Measurements from ENCODE around the gene LHPP.

DNA sequence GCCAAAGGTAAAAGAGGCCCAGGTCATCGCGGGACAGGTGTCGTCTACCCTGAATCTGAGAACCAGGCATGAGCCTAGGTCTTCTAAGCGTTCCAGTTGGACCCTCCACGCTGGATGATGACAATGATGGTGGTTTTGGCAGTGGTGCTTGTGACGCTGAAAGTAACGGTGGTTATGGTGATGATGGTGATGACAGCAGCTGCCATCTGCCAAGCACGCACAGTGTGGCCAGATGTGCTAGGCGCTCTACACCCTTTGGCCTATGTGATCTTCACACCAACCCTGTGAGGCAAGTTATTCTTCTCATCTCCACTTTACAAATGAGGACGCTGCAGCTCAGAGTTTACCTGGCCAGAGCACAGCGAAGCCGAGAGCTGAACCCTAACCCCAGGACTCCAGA is 188.6 kb downstream of the LHPP start:
- TF ChIP-seq EZH2 (IDR thresholded peaks at IDR 0.05) = no peak
- no peak for TF ChIP-seq POLR2AphosphoS5 (IDR thresholded peaks at IDR 0.05; ENCODE audit: borderline replicate concordance, low read depth, low read length)
- no peak for TF ChIP-seq FOXP2 (optimal IDR thresholded peaks at IDR 0.05; ENCODE audit: control extremely low read depth, extremely low read length, insufficient read depth)

All from SK-N-MC (cell line).